ENCODE measurements around the gene ARPC2. TPM values are rescaled to one million over a fixed set of nuclear protein-coding genes. Genes with fewer than 3 reads are reported as not detected.

ARPC2 gene
- total RNA-seq, 1 donor from 2014 or later: 239 TPM

GRCh38 chr2:218290316-218291261 lies 73.6 kb downstream of the ARPC2 start:
- DNase-seq (ENCODE audit: low spot score): no peak

GRCh38 chr2:218291318-218292047 lies 74.5 kb downstream of the ARPC2 start:
- no peak for DNase-seq (ENCODE audit: low spot score)

DNA sequence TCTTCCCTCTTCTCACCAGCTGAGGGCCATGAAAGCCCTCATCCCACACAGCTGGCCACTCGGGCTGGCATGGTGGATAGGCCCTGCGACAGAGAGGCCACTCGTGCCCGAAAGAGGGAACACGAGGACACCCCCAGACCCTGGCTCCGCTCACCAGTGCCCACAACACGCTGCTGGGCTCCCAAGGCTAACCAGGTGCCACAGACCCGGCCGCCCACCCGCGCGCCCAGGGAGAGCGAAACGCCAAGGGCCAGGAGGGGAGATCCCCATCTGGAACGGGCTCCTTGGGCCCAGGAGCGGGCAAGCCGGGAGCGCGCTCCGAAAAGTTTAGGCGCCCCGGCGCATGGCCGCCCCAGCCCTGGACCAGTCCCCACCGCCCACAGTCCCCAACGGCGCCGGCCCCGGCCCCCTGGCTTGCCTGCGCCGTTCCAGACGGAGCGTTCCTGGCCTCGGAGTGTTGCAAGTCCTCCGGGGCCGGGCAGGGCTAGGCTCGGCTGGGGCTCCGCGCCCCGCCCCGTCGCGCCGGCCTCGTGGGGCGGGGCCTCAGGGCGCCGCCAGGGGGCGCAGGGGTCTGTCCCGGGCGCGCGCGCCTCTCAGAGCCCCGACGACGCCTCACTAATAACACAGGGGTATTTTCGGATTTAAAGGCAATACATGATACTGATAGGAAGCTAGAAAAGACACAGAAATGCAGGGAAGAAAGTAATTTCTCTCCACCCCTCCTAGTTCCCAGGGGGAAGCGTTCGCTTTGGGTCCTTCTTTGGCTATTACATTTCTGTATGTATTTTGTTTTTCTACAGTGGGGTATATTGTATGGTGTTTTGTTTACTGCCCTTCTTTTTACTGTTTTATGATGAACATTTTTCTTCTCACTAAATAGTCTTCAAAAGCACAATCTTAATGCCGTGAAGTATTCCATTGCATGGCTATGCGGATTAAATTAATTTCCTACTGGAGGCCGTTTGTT lies 75.3 kb downstream of the ARPC2 start, which contains the start of gene TMBIM1:
TMBIM1 (minus strand) TSS at position 456 of the 967 bp plus-strand sequence. CDS start 10,362 bp downstream, outside the sequence.
- DNase-seq (ENCODE audit: low spot score): peak; percentile 77

- no peak for DNase-seq (ENCODE audit: low spot score)
These were observed 76.9 kb downstream of the ARPC2 start for GRCh38 chr2:218293715-218294429.

- DNase-seq (ENCODE audit: low spot score): no peak
These were observed 77.5 kb downstream of the ARPC2 start for GRCh38 chr2:218294430-218295022.

DNA sequence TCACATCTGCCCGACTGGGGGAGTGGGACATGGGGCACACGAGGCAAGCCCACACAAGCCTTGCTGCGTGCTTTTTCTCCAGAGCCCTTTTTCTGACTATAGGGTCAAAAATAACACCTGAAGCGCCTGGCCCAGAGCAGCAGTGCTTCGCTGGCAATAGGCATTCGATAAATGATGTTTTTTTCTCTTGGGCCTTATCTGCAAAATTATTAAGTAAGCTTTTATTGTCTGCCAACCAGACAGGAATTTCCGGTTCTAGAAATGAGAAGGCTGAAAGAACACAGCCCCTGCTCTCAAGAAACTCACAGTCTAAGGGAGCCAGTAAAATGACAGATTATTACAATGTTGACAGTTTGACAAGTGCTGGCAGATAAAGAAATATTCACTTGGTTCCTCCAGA lies 78.0 kb downstream of the ARPC2 start:
- DNase-seq (ENCODE audit: low spot score): peak; percentile 29

- no peak for DNase-seq (ENCODE audit: low spot score)
These were observed 79.2 kb downstream of the ARPC2 start for GRCh38 chr2:218296200-218296599.

GRCh38 chr2:218296847-218297246 lies 79.9 kb downstream of the ARPC2 start:
- DNase-seq (ENCODE audit: low spot score): no peak

DNA sequence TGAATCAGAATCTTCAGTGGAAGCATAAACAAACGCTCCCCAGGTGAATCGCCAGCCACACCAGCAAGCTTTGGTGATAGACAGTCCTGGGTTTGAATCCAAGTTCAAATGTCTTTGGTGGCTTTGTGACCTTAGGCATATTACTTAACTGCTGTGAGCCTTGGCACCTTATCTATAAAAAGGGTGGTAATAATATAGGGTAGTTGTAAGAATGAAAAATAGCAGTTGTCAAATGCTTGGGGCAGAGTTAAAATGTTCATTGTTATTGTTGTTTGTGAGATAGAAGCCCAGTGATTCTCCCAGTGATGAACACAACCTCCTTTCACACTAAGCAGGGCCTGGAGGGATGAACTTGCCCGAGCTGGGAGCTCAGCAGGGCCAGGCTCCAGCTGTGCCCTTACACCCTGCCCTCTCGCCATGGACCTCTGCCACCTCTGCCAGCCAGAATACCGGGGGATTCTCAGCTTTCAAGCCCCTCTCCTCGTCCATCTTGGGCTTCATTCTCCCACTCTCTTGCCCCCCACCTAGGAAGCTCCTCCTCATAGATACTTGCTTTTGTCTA lies 81.4 kb downstream of the ARPC2 start:
- no peak for DNase-seq (ENCODE audit: low spot score)

DNA sequence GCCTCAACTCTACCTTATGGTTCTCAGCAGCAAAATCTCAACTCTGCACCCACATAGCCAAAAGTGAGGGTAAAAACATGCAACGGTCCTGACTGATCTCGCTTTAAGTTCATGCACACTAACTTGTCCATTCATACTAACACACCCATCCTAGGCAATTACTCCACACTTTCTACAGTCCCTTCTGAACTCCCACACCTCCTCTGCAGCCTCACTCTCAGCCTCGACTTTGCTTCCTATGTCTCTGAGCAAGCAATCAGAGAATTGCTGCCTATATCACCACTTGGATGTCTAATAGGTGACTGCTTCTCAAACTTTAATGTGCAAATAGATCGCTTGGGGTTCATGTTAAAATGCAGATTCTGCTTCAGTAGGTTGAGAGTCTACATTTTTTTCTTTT lies 83.2 kb downstream of the ARPC2 start:
- DNase-seq (ENCODE audit: low spot score): no peak

DNA sequence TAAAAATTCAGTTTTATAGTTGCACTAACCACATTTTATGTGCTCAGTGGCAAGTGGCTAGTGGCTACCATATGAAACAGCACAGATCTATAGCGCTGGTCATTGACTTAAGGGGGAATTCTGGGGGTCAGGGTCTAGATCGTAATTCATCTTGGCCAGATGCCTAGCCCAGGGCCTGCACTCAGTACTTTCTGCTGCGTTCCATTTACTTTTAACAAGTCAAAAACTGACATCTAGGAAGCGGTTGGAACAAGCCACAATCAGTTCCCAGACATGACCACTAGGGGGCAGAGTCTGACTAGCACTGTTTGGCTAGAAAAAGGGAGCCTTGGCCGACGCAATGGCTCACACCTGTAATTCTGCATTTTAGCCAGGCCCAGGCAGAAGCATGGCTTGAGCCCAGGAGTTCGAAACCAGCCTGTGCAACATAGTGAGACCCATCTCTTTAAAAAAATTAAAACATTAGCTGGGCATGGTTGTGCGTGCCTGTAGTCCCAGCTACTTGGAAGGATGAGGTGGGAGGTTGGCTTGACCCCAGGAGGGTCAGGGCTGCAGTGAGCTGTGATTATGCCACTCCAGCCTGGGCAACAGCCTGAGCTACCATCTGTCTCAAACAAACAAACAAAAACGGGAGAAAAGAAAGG lies 84.3 kb downstream of the ARPC2 start:
- peak; percentile 90 for DNase-seq (ENCODE audit: low spot score)

Other genes with a start within 250 kb of the ARPC2 start
- 469 TPM for gene TNS1, start 214.2 kb upstream of the ARPC2 start, total RNA-seq
- 0.17 TPM for gene RUFY4, start 147.9 kb upstream of the ARPC2 start, total RNA-seq
- gene CXCR2, start 91.2 kb upstream of the ARPC2 start, total RNA-seq: 0.69 TPM
- not detected for gene CXCR1, start 50.2 kb upstream of the ARPC2 start, total RNA-seq
- gene GPBAR1, start 43.8 kb downstream of the ARPC2 start, total RNA-seq: 49.3 TPM
- 114 TPM for gene AAMP, start 52.9 kb downstream of the ARPC2 start, total RNA-seq
- gene PNKD, start 53.3 kb downstream of the ARPC2 start, total RNA-seq: 154 TPM
- gene TMBIM1, start 75.3 kb downstream of the ARPC2 start, total RNA-seq: 388 TPM
- gene CATIP, start 139.7 kb downstream of the ARPC2 start, total RNA-seq: 3.4 TPM
- gene SLC11A1, start 165.1 kb downstream of the ARPC2 start, total RNA-seq: 15.1 TPM
- gene CTDSP1, start 182.7 kb downstream of the ARPC2 start, total RNA-seq: 184 TPM
- gene VIL1, start 201.9 kb downstream of the ARPC2 start, total RNA-seq: 328 TPM